NT2/D1 (cell line): ENCODE data around the gene CHL1.

Experiments
- DNase-seq: peaks from one replicate; pipeline ENCODE4 v3.0.0-alpha.2; 2011; ENCODE audit warnings: low read depth, low spot score
- H3K27me3 ChIP-seq: 2 replicates; pipeline ENCODE4 v1.6.0; 2011; ENCODE audit warnings: mild to moderate bottlenecking; ENCODE audit not compliant: insufficient read length, insufficient read depth
- H3K36me3 ChIP-seq: 2 replicates; pipeline ENCODE4 v1.6.1; 2011; ENCODE audit warnings: mild to moderate bottlenecking, low read length, mixed read lengths; ENCODE audit not compliant: insufficient read depth, insufficient read length
- H3K4me1 ChIP-seq: 2 replicates; pipeline ENCODE4 v1.5.1; 2011; ENCODE audit not compliant: insufficient read depth, insufficient read length
- H3K4me3 ChIP-seq: 2 replicates; pipeline ENCODE4 v1.5.1; 2011; ENCODE audit warnings: low read depth; ENCODE audit not compliant: insufficient read length
- H3K9ac ChIP-seq: 2 replicates; pipeline ENCODE4 v1.6.0; 2011; ENCODE audit warnings: low read depth; ENCODE audit not compliant: insufficient read length
- H3K9me3 ChIP-seq: 2 replicates; pipeline ENCODE4 v1.5.1; 2011; ENCODE audit warnings: mild to moderate bottlenecking, low read length; ENCODE audit not compliant: insufficient read depth
- SUZ12 ChIP-seq: IDR thresholded peaks from 2 replicates; pipeline ENCODE4 v1.6.1; 2011; ENCODE audit not compliant: insufficient read length, insufficient read depth; ENCODE audit errors: extremely low read depth
- YY1 ChIP-seq: IDR thresholded peaks from 2 replicates; pipeline ENCODE4 v1.6.1; 2011; ENCODE audit not compliant: insufficient read length, insufficient read depth
- ZNF274 ChIP-seq: IDR thresholded peaks from 2 replicates; pipeline ENCODE4 v1.6.1; 2011; ENCODE audit warnings: mild to moderate bottlenecking, low read depth, low read length

Gene CHL1

DNA sequence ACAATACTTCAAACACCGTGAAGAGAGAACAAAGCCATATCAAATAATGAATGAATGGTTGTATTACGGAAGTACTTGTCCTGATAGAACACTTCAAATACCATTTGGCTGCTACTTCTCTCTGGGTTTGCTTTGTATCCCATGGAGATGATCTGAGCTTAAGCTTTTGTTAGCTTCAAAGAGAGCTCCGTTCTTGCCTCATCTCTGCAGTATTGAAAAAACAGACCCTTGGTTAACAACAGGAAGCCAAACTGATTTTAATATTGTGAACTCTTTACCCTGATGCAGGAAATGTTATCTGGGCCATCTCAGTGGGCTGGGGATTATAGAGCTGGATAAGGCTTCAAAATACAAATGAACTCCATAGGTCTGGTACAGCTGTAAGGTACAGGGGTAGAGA lies 101.0 kb downstream of the CHL1 start:
- Histone ChIP-seq H3K36me3 (no peaks in the 10 kb centered on the region), H3K27me3 (no peaks in the 10 kb centered on the region), H3K9me3 (no peaks in the 10 kb centered on the region), H3K4me3 (no peak overlapping the region), H3K4me1 (no peaks in the 10 kb centered on the region), H3K9ac (no peak overlapping the region)
- TF ChIP-seq SUZ12 (no peak), YY1 (no peak), ZNF274 (no peak)
- DNase-seq: no peak

DNA sequence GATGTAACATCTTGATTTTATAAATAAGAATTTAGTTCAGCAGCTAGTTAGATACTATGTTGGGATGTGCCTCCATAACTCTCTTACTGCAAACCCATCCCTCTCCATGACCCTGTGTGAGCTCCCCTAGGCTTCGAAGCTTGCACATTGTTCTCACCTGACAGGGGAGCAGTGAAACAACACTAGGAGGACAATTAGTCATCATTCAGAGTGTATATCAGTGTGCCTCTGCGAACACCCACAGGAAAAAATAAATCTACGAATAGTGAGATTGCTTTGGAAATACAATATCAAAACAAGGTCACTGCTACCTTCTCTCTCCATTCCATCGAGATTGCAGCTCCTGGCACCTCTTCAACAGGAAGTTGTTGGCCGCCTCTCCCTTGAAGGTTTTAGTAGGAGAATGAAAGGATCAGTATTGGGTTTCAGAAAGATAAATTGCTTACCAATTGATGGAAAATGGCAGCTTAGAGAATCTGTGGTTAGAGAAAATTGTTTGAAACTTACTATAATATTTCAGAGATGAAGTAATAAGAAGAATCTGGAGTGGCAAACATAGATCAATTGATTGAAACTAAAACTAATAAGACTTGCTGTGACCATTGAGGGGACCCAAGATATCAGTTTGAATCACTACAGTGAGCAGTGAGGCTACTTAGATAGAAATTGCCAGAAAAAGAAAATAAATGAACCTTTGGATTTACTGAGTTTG lies 103.2 kb downstream of the CHL1 start:
- no peak for DNase-seq
- TF ChIP-seq SUZ12 (no peak), YY1 (no peak), ZNF274 (no peak)
- no peak overlapping the region for H3K9ac ChIP-seq
- H3K27me3 ChIP-seq: no peaks in the 10 kb centered on the region
- H3K36me3 ChIP-seq: no peaks in the 10 kb centered on the region
- no peaks in the 10 kb centered on the region for H3K4me1 ChIP-seq
- H3K9me3 ChIP-seq: no peaks in the 10 kb centered on the region
- H3K4me3 ChIP-seq: no peak overlapping the region

DNA sequence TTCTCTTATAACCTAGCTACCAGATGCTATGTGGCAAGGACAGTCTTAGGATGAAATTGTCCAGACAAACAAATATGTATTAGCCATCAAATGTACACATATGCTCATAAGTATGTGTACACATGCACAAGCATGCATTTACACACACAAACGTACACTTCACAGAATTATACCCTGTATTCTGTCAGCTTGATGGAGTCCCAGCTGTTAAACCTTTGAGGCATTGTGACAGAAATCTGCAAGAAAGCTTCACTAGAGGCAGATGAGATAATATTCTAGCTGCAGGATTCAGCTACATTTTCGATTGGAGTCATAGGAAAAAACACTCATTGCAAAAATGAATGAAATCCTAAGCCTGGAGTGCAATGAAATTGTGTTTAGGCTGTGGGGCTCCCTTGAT lies 110.6 kb downstream of the CHL1 start:
- H3K36me3 ChIP-seq: no peaks in the 10 kb centered on the region
- no peak for TF ChIP-seq YY1
- TF ChIP-seq SUZ12: no peak
- no peak for TF ChIP-seq ZNF274
- H3K4me1 ChIP-seq: no peaks in the 10 kb centered on the region
- H3K27me3 ChIP-seq: no peaks in the 10 kb centered on the region
- no peaks in the 10 kb centered on the region for H3K9me3 ChIP-seq
- no peak overlapping the region for H3K4me3 ChIP-seq
- DNase-seq: no peak
- no peak overlapping the region for H3K9ac ChIP-seq

DNA sequence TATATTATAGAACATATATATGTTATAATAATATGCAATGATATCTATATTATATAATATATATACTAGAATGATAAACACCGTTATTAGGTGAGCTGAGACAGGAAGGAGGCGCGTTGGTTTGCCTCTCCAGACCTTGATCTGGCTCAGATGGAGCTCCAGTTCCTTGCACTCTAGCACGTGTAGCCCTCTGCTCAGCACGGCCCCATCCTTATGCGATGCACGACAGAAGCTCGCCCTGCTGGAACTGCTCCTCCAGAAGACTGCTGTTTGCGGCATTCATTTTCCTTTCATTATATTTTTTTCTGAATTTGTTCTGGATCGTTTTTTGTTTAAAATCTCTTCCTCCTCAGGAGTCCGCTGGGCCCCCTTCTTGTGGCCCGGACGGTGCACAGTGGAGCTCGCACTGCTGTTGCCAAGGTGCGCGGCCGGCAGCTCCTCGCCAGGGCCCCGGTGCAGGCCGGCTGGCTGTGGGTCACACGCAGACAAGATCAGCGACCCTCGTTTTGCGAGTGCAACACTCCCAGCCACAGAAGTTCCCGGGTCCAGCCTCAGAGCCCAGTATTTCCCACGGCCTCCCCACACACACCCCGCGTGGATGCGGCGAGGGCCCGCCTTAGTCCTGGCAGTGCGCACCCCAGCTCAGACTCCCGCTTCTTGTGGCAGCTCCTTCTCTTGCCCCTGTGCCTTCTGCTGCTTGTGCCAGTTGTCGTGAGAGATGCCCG lies 112.2 kb downstream of the CHL1 start:
- Histone ChIP-seq H3K4me1 (no peaks in the 10 kb centered on the region), H3K27me3 (no peaks in the 10 kb centered on the region), H3K9me3 (no peaks in the 10 kb centered on the region), H3K4me3 (no peak overlapping the region), H3K9ac (no peak overlapping the region), H3K36me3 (no peaks in the 10 kb centered on the region)
- DNase-seq: no peak
- TF ChIP-seq YY1 (no peak), ZNF274 (no peak), SUZ12 (no peak)

DNA sequence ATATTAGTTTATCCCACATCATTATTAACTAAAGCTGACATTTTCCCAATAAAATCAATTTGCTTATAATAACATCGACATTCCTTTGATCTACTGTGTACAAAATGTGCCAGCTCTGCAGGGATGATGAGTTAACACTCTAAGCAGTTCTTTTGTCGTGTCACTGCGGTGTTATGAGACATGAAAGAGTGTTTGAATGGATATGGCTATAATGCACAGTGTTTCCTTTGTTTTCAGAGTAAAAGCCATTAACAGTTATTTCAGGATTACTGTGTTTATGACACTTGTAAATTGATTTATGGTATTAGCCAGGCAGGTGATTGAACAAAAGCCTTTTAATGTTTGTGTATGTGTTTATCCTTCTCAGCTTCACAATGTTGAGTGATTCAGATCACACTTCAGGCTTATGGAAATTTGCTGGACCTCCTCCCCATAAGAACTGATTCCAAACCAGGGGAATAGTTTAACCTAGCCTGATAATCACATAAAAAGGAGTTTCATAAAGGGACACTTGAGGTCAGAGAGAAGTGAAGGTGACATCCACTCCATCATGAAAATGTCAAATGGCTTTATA lies 115.7 kb downstream of the CHL1 start:
- no peak overlapping the region for H3K9ac ChIP-seq
- no peaks in the 10 kb centered on the region for H3K4me1 ChIP-seq
- TF ChIP-seq ZNF274 (no peak), YY1 (no peak), SUZ12 (no peak)
- no peak overlapping the region for H3K4me3 ChIP-seq
- H3K27me3 ChIP-seq: no peaks in the 10 kb centered on the region
- DNase-seq: no peak
- H3K36me3 ChIP-seq: no peaks in the 10 kb centered on the region
- H3K9me3 ChIP-seq: no peaks in the 10 kb centered on the region

DNA sequence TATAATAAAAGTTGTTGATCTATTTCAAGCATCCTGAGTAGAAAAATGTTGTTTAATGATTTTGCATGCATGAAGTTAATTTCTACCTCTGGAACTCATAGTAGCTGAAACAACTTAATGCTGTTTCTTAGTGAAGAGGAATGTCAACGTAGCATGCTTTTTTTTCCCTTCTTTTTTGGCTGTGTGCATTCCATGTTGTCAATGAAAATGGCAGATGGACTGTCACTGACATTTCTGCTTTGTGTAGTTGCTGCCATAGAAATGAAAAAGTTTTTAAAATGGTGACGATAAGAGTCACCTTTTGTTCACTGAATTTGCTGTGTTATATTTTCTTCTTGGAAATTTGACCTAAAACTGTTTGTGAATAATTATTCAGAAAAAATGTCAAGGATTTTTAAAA lies 116.3 kb downstream of the CHL1 start:
- DNase-seq: no peak
- Histone ChIP-seq H3K9me3 (no peaks in the 10 kb centered on the region), H3K27me3 (no peaks in the 10 kb centered on the region), H3K4me3 (no peak overlapping the region), H3K4me1 (no peaks in the 10 kb centered on the region), H3K9ac (no peak overlapping the region), H3K36me3 (no peaks in the 10 kb centered on the region)
- TF ChIP-seq ZNF274 (no peak), YY1 (no peak), SUZ12 (no peak)

DNA sequence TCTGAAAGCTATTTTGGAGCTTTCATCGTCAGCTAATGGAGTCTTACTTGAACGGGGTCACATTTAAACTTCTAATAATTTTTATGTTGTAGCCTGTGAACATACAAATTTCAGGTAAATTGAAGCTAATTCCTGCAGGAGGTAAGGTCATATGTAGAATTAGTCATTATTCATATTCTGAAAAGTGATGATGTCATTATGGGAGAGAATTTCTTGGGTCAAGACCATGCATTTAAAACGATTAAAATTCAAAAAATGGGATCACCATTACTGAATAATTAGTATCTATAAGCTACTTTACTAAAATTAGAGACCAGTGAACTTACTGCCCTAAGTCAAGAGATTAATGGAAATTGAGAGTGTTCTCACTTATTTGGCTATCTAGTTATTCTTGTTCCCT lies 120.4 kb downstream of the CHL1 start:
- no peak for TF ChIP-seq YY1
- no peak for TF ChIP-seq ZNF274
- TF ChIP-seq SUZ12: no peak
- no peaks in the 10 kb centered on the region for H3K9me3 ChIP-seq
- H3K36me3 ChIP-seq: no peaks in the 10 kb centered on the region
- H3K4me3 ChIP-seq: no peak overlapping the region
- H3K4me1 ChIP-seq: no peaks in the 10 kb centered on the region
- no peak overlapping the region for H3K9ac ChIP-seq
- no peaks in the 10 kb centered on the region for H3K27me3 ChIP-seq
- DNase-seq: no peak
